GM21786 (cell line): ENCODE data around the gene SPOPL.
A peak's percentile ranks its signal among the peaks of the same experiment; 100 is the strongest.

Experiments used
- ATAC-seq: cut with Tn5 transposase; IDR thresholded peaks from one replicate; pipeline ENCODE4 v1.9.1; 2021; ENCODE audit not compliant: unreplicated experiment

The SPOPL gene

DNA sequence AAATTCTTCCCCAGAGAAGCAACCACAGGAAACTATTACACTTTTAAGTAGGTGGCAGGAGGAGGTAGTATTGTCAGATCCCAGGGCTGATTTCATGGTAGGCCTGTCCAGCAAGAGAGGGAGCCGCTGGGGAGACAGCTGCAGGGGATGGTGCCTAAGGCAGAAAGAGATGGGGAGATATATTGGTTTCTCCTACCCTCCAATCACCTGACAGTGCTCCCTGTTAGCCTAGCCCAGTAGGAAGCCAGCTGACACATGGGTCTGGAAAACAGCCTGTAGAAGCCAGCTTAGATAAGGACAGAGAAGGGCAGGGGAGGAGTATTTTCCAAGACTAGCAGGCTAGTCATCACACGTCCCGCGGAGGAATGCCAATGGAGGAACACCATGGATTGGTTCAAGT, 8.2 kb upstream of the SPOPL start:
- no peak for ATAC-seq

DNA sequence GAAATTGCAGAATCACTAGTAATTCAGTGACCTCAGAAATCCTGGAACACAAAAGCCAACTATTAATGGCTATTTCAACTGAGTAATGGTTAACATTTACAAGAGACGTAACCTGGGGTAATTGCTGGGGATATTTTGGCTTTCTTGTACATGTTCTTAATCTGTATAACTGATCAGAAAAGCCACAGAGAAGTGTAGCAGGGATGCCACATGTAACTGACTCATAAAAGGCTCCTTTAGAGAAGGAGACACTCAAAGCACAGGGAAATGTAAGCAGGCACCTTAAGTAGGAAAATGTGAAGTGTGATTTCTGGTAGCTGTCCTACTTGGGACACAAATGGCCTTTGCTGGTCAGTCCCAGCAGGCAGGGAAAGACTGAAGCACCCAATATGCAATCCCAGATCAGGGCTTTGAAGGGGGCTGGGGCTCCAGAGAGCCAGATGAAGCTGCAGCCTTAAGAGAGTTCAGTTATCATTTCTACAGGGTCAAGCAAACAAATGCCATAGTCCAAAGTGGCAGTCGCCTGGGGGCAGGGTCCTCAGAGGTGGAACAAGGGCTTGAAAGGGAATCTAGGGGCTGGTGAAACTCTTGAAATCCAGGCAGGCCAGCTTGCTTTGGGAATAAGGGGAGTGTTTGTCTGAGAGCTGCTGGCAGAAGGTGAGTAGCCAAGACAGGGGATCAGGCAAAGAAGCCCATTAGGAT, 7.2 kb upstream of the SPOPL start:
- ATAC-seq, result no peak

DNA sequence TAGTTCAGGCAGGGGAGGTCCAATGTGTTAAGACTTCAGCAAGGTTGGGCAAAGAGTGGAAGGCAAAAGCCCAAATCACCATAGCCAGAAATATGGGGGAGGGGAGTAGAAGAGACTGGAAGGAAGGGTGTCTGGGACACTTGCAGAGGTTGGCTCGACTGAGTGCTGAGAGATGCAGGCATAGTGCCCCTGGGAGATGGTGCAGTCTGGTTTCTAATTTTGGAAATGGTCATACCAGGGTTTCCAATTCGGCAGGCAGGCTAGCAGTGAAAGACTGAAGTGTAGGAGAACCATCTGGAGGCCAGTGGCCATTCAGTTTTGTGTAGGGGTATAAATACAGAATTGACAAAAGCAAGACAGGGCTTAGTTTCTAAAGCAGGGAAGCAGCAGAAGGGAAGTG, 6.2 kb upstream of the SPOPL start:
- no peak for ATAC-seq

DNA sequence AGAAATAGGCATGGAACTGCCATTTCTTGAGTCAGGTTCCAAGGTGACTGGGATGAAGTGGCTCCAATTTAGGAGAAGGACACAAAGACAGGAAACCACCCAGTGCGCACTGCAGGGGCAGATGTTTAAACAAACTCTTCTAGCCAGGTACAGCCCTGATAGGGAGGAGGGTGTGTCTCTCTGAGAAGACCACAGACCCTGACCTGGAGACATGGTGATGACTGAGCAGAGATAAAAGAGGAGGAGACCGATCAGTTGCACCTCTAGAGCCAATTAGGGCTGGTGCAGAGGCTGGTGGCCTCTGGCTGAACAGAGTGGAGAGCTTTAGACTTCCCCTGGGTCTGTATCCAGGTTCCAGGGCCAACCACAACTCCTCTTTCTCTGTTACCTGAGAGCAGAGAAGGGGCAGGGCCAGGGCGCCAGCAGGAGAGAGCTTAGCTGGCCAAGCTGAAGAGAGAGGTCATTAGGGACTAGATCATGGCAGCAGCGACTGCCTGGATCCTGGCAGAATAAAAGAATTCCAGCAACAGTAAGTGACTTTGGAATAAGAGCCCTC, 5.4 kb upstream of the SPOPL start:
- no peak for ATAC-seq

DNA sequence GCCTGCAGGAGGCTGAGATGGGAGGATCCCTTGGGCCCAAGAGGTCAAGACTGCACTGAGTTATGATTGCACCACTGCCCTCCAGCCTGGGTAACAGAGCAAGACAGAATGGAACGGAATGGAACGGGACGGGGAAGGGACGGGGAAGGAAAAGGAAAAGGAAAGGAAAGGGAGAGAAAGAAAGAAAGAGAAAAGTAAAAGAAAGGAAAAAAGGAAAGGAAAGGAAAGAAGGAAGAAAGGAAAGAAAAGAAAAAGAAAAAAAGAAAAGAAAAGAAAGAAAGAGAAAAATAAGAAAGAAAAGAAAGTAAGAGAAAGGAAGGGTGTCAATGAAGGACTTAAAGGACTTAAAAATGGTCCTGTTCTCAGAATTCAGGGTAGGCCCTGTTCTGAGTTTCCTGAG, 4.3 kb upstream of the SPOPL start:
- ATAC-seq, result no peak

DNA sequence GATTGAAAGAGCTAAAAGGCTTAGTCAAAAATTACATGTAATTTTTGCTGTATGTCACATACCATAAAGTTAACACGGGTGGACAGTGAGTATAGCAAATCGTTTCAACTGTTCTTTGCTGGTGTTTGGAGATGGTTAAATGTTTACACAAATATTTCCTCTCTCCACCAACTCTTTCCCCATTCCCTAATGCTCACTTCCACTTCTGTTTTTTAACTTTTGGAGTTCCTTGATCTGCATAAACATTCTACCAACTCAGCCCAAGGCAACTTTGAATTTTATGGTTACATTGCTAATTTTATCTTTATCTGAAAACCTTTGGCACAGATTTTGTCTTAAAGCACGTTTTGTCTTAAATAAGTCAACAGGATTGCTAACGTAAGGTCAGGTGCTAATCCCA, 1.9 kb upstream of the SPOPL start:
- no peak for ATAC-seq

DNA sequence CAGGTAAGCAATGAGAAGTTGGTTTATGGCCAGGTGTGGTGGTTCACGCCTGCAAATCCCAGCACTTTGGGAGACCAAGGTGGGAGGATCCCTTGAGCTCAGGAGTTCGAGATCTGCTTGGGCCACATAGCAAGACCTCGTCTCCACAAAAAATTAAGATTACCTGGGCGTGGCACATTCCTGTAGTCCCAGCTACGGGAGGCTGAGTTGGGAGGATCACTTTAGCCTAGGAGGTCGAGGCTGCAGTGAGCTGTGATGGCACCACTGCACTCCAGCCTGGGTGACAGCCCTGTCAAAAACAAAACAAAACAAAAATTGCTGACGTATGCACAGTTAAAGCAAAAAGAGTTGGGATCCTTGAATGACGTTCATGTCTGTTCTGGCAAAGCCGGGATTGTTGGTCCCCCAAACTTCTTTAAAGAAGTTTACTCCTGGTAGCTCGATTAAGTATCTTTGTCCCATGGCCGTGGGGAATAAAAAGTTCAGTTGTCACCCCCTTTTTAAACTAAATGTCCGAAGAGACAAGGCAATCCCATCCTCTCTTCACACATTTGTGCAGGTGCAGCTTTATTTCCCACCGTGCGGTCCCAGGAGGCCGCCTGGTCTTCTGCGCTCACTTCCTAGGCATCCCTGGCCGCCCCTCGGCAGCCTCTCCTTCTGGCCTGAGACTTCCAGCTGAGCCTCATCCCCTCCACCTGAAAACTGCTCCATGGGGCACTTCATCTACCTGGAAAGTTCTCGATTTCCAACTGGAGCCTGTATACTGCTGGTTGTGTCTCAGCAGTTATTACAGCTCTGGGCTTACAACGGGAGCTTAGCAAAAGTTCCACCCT, 762 bp upstream of the SPOPL start:
- no peak for ATAC-seq

DNA sequence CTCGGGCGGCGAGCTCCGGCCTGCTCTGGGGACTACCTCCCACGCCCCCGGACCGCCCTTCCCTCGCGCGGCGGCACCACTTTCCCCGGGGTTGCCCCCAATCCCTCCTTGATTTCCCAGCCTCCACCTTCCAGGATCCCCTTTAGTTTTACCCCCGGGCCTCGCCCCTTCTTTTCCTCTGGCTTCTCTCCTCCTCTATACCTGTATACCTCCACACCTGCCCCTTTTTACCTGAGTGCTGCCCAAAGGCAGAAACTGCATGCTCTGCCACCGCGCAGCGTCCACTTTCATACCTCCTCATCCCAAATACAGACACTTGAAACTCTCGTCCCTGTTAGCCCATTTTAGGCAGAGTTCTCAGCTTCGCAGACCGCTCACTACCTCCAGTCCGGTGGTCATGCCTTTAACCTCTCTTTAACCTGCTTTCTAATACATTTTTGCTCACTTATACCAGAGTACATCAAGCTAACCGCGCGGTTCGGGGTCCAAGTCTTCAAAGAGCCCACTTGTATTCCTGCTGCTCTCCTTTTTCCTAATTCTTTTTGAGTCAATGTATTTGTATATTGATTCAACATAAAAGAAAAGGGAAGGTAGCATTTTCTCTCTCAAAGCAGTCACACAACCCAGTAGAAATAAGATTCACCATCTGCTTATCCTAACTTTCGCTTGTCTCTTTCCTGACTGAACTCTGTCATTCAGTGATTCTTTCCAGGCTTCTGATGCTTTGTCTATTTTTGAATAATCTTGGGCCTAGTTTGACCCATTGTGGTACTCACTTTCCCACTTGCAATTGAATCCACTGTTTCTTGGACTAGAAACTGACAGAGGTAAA, 901 bp downstream of the SPOPL start:
- ATAC-seq, result no peak

DNA sequence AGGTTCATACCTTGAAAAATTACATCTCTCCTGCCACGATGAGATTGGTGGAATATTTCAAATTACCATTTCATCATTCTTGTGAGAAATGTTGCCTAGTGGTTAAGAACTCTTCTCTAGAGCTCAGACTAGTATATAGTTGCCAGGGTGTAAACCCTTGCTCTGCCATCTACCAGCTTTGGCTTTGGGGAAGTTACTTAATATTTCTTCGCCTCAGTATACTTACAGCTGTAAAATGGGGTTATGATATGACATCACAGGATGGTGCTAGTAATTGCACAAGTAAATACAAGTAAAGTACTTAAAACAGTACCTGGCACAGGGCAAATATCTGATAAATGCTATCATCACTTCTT, 1.5 kb downstream of the SPOPL start:
- ATAC-seq, result no peak

DNA sequence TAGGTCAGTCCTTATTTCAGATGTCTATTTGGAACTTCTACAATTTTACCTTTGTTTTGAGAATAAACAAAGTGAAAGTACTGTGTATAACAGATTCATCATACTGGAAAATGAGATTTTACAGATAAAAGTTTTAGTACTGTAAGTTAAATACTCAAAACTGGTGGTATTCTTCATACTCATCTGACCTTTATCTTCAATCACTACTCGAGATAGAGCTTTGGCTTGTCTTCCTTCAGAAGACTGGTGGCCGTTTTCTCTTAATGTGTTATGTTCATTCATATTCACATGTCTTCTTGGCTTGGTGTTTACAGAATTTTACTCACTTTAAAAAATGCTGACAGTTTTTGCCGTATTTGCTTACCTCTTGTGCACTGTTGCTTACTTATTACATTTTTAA, 2.1 kb downstream of the SPOPL start:
- ATAC-seq, result no peak

DNA sequence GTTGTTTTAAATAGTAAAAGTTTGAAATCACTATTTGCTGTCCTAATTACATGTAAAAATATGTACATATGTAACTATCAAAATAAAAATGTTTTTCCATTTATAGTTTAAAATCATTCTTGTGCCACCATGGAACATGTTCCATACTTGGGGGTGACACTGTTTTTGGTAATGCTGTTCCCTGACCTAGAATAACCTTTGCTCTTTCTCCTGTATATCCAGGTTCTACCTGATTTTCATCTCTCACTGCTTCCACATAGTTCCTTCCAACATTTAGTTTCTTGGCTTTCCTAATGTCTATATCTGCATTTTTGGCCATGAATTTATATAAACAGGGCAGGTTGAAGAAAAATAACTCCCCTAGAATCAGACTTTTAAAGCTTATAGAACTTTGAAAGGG, 2.5 kb downstream of the SPOPL start:
- ATAC-seq, result no peak

DNA sequence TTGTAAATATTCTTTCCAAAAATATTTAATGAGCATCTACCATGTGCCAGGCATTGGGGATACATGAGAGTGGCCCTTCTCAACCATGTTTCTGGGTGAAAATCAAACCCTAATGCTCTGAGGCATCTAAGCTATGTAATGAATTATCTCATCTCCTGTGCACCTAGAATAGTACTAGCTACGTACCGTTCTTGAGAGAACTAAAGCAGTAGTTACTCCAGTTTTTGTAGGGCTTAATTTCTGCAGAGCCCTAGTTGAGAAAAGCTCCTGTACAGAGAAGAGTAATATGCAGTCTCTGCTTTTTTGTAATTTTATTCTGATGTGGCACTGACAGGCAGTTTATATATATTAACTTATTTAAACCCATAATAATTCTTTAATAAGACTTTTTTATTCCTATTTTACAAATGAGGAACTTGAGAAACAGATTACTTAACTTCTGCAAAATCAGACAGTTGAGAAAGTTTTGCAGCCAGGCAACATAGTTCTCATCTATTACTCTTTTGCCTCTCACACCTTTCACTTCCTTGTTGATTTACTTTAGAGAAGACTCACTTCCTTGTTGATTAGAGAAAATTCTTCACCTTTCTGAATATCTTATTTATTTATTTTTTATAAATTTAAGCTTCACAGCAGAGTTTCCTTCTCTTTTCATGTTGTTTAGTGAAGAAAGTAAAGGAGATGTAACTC, 3.1 kb downstream of the SPOPL start:
- peak; percentile 51 for ATAC-seq

DNA sequence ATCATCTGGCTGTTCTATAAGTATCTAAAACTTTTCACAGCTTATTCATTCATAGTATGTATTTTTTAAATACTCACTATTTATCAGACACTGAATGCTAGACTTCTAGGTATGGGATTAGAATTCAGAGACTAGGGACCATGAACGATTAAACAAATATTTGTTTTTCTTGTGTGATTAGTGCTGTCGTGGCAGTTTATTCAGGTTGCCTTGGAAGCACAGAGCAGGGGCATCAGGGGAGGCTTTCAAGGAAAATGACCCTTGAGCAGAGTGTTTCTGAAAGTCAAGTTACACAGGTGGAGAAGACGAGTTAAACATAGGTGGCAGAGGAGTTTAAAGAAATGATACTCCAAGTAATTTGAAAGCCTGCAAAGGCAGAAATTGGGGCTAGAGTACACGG, 5.7 kb downstream of the SPOPL start:
- ATAC-seq, result no peak

DNA sequence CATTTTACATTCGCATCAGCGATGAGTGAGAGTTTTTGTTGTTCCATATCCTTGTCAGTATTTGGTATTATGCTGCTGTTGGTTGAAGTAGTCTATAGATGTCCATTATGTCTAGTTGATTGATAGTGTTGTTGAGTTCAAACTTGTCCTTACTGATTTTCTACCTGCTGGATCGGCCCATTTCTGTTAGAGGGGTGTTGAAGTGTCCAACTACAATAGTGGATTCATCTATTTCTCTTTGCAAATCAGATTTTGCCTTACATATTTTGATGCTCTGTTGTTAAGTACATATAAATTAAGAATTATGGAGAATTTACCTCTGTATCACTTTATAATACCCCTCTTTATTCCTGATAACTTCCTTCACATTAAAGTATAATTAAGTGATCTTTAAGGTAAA, 8.7 kb downstream of the SPOPL start:
- no peak for ATAC-seq

DNA sequence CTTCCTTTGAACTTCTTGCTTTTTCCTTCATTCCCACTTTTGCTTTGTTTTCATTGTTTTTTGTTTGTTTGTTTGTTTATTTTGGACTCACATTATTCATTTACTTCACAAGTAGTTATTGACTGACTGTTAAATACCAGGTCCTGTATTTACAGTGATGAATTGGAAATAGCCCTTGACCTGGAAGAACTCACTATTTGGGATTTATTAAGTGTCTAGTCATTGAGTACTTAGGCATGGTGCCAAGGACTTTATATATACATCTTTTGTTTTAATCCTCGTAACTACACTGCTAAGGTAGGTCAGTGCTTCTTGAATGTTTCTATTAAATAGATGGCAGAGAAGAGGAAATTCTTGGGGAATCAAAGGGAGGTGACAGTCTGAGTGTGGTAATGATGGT, 11.1 kb downstream of the SPOPL start:
- no peak for ATAC-seq

DNA sequence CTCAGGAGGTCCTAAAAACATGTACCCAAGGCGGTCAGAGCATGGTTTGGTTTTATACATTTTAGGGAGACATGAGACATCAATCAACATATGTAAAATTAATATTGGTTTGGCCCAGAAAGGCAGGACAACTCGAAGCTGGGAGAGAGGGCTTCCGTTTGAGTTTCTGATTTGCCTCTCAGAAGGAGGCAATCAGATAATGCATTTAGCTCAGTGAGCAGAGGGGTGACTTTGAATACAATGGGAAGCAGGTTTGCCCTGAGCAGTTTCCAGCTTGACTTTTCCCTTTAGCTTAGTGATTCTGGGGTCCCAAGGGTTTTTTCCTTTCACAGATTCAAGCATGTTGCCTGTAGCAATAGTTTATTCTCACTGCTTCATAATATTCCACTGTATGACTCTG, 12.6 kb downstream of the SPOPL start:
- no peak for ATAC-seq

DNA sequence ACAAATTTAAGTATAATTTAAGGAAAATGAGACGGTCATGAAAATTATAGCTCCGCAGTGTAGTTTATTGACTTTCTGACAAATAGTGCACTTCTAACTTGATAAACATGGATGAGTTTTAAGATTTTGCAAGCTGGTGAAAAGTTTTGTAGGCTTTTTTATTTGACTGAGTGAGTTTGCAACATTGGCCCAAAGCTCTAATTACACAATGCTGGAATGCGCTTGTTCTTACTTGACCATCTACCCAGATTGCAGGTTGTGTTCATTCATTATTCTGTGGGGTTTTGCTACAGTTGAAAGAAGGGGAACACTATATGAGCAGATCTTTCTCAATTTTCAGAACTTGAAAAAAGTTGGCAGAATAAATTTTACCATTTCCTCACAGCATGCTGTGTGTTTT, 13.5 kb downstream of the SPOPL start:
- ATAC-seq, result no peak

DNA sequence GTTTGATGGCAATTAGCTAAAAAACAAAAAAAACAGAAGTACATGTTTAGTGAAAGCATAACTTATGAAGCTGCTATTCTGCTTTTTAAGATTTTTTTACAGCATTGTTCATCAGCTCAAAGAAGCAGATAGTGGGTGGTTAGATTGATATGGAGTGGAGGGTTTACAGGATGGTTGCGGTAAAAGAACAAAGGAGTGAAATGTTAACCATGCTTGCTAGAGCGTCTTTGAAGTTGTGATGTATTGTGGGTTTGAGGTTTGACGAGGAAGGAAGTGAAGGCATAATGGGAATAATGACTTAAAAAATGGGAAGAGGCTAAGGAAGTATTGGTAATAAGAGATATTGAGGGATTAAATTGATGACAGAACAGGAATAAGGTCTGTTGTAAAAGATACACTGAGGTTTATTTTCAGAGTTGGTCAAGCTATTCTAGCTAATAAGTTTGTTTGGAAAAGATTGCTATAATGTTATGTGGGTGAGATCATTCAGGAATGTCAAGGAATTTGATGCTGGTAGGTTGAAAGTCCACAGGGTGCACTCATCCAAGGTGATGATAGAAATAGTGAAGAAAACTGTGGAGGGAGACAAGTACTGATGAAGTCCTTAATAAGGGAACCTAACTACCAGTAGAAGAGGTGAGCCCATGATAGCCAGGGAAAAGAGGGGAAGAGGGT, 14.6 kb downstream of the SPOPL start:
- no peak for ATAC-seq

DNA sequence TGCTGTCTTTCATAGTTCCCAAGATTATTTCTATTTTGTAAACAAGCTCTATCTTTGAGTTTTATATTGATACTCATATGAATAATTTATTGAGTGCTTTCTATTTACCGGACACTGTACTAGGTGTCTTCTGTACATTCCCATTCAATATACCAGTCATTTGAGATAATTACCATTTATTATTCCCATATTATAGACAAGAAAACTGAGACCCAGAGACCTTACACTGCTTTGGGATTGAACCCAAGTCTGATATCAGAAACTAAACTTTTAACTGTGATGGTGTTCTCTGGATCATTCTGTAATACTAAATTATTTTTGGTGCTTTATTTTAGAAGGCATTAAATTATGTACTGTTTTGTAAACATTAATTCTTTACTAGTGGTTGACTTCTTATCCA, 17.3 kb downstream of the SPOPL start:
- no peak for ATAC-seq

DNA sequence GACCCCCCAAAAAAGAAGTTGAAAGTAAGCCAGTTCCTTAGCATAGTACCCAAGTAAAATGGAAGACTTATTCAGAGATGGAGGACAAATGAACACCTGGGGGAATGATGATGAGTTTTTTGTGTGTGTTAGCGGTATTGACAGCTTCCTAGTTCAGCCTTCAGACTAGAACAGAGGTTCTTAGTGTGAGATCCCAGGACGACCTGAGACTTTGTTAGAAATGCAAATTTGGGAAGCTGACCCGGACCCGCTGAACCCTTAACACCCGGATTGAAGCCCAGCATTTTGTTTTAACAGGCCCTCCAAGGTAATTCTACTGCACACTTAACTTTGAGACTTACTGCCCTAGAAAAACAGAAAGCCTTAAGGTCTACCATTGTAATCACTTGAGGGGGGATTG, 20.3 kb downstream of the SPOPL start:
- no peak for ATAC-seq
